Upper lobe of right lung (tissue), 1 donor: ENCODE data around the gene LRRC36. TPM values are rescaled to one million over a fixed set of nuclear protein-coding genes. Genes with fewer than 3 reads are reported as not detected.

Source experiments
- ATAC-seq: fragments of 200-7000 bp; cut with Tn5 transposase; one replicate; pipeline ENCODE4 v1.9.1; 2020; ENCODE audit warnings: mild to moderate bottlenecking, moderate library complexity
- DNase-seq: peaks from one replicate; pipeline ENCODE4 v3.0.0-alpha.2; 2020
- H3K27ac ChIP-seq: fragments of 200-600 bp; one replicate; pipeline ENCODE4 v1.8.0; 2022
- H3K27me3 ChIP-seq: fragments of 200-600 bp; one replicate; pipeline ENCODE4 v1.8.0; 2022; ENCODE audit warnings: mild to moderate bottlenecking
- H3K36me3 ChIP-seq: fragments of 200-600 bp; one replicate; pipeline ENCODE4 v1.8.0; 2022
- H3K4me1 ChIP-seq: fragments of 200-600 bp; one replicate; pipeline ENCODE4 v1.8.0; 2022
- H3K4me3 ChIP-seq: fragments of 200-600 bp; one replicate; pipeline ENCODE4 v1.8.0; 2022; ENCODE audit warnings: mild to moderate bottlenecking
- H3K9me3 ChIP-seq: fragments of 200-600 bp; one replicate; pipeline ENCODE4 v1.8.0; 2022
- intact Hi-C: fragments of 100-400 bp; cut with DNase I; formaldehyde crosslinking; loops from one replicate; pipeline ENCODE4 v1.11.0; 2022
- total RNA-seq: library from RNA; stranded (reverse); fragmentation: NEBNext Ultra II Directional; extraction: Animal tissue kit (Norgen Biotek cat#: 25700); gene quantifications from one replicate; pipeline ENCODE4 v1.2.1, GENCODE V29; 2021
- TF ChIP-seq, protein P1 (sequence below): fragments of 200-600 bp; IDR thresholded peaks from one replicate; pipeline ENCODE4 v1.8.0; 2022; ENCODE audit warnings: antibody characterized with exemption
- donor health status: DM: no; HTN: yes; CAD: no; lungs with severe emphysema.

Gene LRRC36
- total RNA-seq, 1 donor from 2014 or later: 27.4 TPM

DNA sequence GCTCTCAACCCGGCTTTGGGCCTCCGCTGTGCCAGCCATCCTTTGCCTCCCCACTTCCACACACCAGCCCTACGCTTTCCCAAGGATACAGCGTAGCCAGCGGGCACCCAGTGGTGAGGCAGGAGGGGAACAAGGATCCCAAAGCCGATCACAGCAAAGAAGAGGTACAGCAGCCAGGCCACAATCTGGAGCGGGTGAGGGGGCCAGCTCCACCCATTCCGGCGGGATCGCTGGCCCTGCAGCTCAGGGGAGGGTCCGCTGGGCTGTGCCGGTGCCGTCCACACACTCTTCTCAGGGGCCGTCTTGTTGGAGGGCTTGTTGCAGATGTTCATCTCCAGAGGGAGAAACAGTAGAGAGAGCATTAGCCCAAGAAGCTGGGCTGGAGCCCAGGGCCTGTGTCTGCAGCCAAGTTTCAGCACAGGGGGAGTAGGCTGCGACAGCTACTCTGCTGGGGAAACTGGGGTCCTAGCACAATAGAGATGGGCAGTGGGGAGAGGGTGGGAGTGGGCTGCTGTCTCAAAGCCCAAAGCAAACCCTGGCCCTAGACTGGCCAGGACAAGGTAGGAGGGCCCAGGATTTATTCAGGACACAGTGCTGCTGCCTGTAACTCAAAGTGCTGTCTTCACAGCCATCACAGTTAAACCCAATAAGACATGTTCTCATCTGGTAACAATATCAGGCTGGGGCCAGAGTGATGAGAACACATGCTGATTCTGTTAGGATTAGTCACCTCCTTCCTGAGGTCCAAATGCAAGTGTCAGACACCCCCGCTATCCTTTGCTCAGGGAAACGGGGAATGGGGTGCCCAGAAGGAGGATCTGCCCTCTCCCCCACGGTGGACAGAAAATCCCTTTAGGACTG is 79.7 kb downstream of the LRRC36 start:
- Histone ChIP-seq H3K27me3 (no peaks in the 10 kb centered on the region), H3K4me1 (peaks cover 4% of the 10 kb centered on the region), H3K9me3 (no peaks in the 10 kb centered on the region), H3K4me3 (no peak overlapping the region), H3K36me3 (no peaks in the 10 kb centered on the region), H3K27ac (no peak overlapping the region)
- DNase-seq: no peak
- ATAC-seq: no peak
- TF ChIP-seq, protein P1, sequence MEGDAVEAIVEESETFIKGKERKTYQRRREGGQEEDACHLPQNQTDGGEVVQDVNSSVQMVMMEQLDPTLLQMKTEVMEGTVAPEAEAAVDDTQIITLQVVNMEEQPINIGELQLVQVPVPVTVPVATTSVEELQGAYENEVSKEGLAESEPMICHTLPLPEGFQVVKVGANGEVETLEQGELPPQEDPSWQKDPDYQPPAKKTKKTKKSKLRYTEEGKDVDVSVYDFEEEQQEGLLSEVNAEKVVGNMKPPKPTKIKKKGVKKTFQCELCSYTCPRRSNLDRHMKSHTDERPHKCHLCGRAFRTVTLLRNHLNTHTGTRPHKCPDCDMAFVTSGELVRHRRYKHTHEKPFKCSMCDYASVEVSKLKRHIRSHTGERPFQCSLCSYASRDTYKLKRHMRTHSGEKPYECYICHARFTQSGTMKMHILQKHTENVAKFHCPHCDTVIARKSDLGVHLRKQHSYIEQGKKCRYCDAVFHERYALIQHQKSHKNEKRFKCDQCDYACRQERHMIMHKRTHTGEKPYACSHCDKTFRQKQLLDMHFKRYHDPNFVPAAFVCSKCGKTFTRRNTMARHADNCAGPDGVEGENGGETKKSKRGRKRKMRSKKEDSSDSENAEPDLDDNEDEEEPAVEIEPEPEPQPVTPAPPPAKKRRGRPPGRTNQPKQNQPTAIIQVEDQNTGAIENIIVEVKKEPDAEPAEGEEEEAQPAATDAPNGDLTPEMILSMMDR: no peak
- intact Hi-C loops: no loop called here

DNA sequence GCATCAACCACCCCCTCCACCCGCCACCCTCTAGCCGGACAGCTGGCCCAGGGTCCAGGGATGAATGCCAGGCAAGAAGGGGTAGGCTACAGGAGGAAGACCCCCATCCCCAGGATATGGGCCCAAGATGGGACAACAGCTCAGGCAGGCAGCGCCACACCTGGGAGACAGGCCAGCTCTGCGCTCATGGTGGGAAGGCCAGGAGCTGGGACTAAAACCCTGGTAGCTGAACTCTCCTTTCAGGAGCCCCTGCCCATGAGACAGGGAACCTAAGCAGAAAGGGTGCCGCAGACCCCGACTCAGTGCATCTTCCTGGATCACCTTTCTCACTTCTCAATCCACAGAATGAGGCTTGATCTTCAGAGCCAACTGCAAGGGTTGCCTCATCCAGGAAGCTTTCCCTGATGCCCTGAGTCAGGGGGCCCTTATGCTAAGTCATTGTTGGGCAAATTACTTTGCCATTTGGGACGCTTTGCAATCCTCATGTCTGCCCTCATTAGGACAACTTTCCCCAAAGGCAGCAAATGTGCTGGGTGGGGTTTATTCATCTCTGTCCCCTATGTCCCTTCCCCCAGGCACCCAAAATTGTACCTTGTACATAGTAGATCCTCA is 80.7 kb downstream of the LRRC36 start:
- H3K36me3 ChIP-seq: no peaks in the 10 kb centered on the region
- no peaks in the 10 kb centered on the region for H3K9me3 ChIP-seq
- peaks cover 4% of the 10 kb centered on the region for H3K4me1 ChIP-seq
- TF ChIP-seq, protein P1: no peak
- no peaks in the 10 kb centered on the region for H3K27me3 ChIP-seq
- intact Hi-C loops: no loop called here
- no peak overlapping the region for H3K27ac ChIP-seq
- ATAC-seq: no peak
- H3K4me3 ChIP-seq: no peak overlapping the region
- DNase-seq: no peak

DNA sequence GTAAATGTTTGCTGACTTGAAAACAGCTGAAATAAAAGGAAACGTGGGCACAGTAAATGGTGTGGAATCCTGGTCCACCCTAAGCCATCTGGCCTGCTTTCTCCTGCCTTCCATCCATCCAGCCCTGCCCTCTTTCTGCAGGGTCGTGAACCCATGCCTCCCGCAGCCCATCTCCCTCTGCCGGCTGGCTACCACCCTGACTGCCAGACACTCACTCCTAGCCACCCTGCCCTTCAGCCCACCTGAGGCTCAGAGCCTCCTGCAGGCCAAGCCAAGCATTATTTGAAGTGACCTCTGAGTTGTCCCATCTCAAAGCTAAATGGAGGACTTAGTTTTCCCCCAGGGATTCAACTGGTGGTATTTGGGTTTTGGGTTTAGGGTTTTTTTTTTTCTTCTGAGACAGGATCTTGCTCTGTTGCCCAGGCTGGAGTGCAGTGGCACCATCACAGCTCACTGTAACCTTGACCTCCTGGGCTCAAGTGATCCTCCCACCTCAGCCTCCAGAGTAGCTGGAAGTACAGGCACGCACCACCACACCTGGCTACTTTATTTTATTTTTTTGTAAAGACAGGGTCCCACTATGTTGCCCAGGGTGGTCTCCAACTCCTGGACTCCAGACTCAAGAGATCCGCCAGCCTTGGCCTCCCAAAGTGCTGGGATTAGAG is 81.3 kb downstream of the LRRC36 start:
- Histone ChIP-seq H3K4me3 (no peak overlapping the region), H3K9me3 (no peaks in the 10 kb centered on the region), H3K4me1 (peaks cover 4% of the 10 kb centered on the region), H3K27ac (no peak overlapping the region), H3K27me3 (no peaks in the 10 kb centered on the region), H3K36me3 (no peaks in the 10 kb centered on the region)
- intact Hi-C loops: no loop called here
- ATAC-seq (no peak), DNase-seq (no peak)
- TF ChIP-seq, protein P1: no peak

DNA sequence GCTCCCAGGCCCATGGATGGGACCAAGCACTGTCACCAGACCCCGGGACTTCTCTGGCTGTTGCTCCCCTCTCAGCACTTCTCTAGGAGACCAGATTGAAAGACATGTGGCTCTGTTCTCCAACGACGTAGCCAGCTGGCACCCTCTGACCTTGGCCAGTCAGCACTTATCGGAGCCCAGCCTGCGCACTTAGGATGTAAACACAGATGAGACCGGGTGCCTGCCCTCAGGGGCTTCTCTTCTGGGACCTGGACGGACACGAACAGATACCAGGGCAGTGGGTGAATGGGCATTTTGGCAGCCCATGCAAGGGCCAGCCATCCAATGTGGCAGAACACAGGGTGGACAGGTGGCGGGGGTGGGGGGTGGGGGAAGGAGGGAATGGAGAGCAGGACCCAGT is 83.0 kb downstream of the LRRC36 start:
- TF ChIP-seq, protein P1: no peak
- Histone ChIP-seq H3K4me1 (peaks cover 8% of the 10 kb centered on the region), H3K4me3 (no peak overlapping the region), H3K36me3 (no peaks in the 10 kb centered on the region), H3K27ac (no peak overlapping the region), H3K9me3 (no peaks in the 10 kb centered on the region), H3K27me3 (no peaks in the 10 kb centered on the region)
- intact Hi-C loops: no loop called here
- DNase-seq (no peak), ATAC-seq (no peak)

DNA sequence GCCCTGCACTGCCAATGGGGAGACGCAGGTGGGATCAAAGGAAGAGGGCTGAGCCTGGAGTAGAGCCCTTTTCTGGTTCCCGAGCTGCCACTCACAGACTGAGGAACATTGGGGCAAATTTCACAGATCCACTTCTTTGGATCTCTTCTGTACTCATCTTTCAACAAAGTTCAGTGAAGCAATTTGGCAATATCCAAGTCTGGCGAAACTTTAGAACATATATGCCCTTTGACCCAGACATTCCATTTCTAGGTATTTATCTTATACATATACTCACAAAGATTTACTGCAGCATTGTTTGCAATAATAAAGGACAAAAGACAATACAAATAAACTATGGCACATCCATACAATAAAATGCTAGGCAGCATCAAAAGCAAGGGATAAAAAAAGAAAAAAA is 84.7 kb downstream of the LRRC36 start:
- peaks cover 16% of the 10 kb centered on the region for H3K4me1 ChIP-seq

More for the DNA sequence above, 84.7 kb downstream of the LRRC36 start:
- ATAC-seq (no peak), DNase-seq (no peak)
- Histone ChIP-seq H3K4me3 (no peak overlapping the region), H3K36me3 (no peaks in the 10 kb centered on the region), H3K27ac (no peak overlapping the region), H3K27me3 (no peaks in the 10 kb centered on the region), H3K9me3 (no peaks in the 10 kb centered on the region)
- intact Hi-C loops: no loop called here
- TF ChIP-seq, protein P1: no peak
